BLaER1 treated with 17β-estradiol and CSF1 and Interleukin-3, amounts not matched to agents 10 nM and 100 nM (cell line): ENCODE results near the gene ANKHD1.
"Not testable (repeated sequence)": the region's sequence is repeated elsewhere in the genome, so short reads cannot be mapped to it uniquely, and the experiment has no call there.

Experiments used
- H3K27ac ChIP-seq, 11 experiments: shearing (Covaris generic); formaldehyde crosslinking; 2 replicates each; pipeline ENCODE4 v1.8.1; 2022
- H3K27me3 ChIP-seq, 11 experiments: shearing (Covaris generic); formaldehyde crosslinking; 2 replicates each; pipeline ENCODE4 v1.8.1; 2022
- H3K36me3 ChIP-seq, 11 experiments: shearing (Covaris generic); formaldehyde crosslinking; 2 replicates each; pipeline ENCODE4 v1.8.1; 2022
- H3K4me1 ChIP-seq, 10 experiments: shearing (Covaris generic); formaldehyde crosslinking; 2 replicates each; pipeline ENCODE4 v1.8.1; 2022
- H3K4me2 ChIP-seq, 11 experiments: shearing (Covaris generic); formaldehyde crosslinking; 2 replicates each; pipeline ENCODE4 v1.8.1; 2022
- H3K4me3 ChIP-seq, 10 experiments: shearing (Covaris generic); formaldehyde crosslinking; 2 replicates each; pipeline ENCODE4 v1.8.1; 2022
- H3K9ac ChIP-seq, 11 experiments: shearing (Covaris generic); formaldehyde crosslinking; 2 replicates each; pipeline ENCODE4 v1.8.1; 2022
- H3K9me3 ChIP-seq, 11 experiments: shearing (Covaris generic); formaldehyde crosslinking; replicated peaks in 1 of 11; 2 replicates each; pipeline ENCODE4 v1.8.1; 2022
- H4K20me1 ChIP-seq, 11 experiments: shearing (Covaris generic); formaldehyde crosslinking; 2 replicates each; pipeline ENCODE4 v1.8.1; 2022
- Cebpa-rat ChIP-seq, 11 experiments: shearing (Covaris generic); IDR thresholded peaks; 2 replicates each; pipeline ENCODE4 v1.8.1; 2022

The ANKHD1 gene

DNA sequence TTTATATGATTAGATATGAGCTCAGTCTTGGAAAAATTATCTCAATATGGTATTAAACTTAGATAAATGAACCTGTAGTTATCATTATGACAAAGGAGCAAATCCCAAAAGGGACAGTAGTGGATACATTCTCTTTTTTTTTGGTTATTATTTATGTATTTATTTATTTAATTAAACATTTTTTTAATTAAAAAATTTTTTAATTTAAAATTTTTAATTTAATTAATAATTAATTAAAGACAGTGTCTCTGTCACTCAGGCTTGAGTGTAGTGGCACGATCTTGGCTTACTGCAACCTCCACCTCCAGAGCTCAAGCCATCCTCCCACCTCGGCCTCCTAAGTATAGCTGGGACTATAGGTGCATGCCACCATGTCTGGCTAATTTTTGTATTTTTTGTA is 15.6 kb downstream of the ANKHD1 start:
- Histone ChIP-seq H3K36me3 (peaks cover 15 to 94% (median 75%) of the 10 kb centered on the region in 11 experiments), H3K9me3 (peaks cover 0 to 52% (median 37%) of the 10 kb centered on the region in 11 experiments; a peak in 19 of 22 replicates), H4K20me1 (peaks cover 39 to 98% (median 91%) of the 10 kb centered on the region in 11 experiments; a peak in 21 of 22 replicates), H3K4me2 (no peak overlapping the region), H3K27ac (no peak overlapping the region), H3K9ac (no peak overlapping the region), H3K27me3 (no peaks in the 10 kb centered on the region), H3K4me3 (no peak overlapping the region), H3K4me1 (peaks cover 0 to 27% (median 0%) of the 10 kb centered on the region in 10 experiments; a peak in 4 of 20 replicates)
- no peak for TF ChIP-seq Cebpa-rat (IDR thresholded peaks at IDR 0.05)

DNA sequence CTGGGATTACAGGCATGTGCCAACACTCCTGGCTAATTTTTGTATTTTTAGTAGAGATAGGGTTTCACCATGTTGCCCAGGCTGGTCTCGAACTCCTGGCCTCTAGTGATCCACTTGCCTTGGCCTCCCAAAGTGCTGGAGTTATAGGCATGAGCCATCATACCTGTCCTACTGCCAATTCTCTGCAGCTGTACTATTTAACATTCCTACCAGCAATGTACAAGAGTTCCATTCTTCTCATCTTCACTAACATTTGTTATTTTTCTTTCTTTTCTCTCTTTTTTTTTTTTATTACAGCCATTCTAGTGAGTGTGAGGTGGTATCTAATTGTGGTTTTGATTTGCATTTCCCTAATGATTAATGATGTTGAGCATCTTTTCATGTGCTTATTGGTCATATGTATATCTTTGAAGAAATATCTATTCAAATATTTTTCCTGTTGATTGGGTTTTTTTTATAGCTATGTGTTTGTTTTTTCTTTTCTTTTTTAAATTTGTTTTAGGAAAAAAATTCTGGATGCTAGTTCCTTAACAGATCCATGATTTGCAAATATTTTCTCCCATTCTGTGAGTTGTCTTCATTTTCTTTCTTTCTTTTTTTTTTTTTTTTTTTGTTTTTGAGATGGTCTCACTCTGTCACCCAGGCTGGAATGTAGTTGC is 17.4 kb downstream of the ANKHD1 start:
- no peak for TF ChIP-seq Cebpa-rat (IDR thresholded peaks at IDR 0.05)
- Histone ChIP-seq H3K27me3 (no peaks in the 10 kb centered on the region), H4K20me1 (peaks cover 47 to 98% (median 91%) of the 10 kb centered on the region in 11 experiments; a peak in 21 of 22 replicates), H3K9ac (no peak overlapping the region), H3K4me3 (no peak overlapping the region), H3K4me1 (peaks cover 0 to 23% (median 0%) of the 10 kb centered on the region in 10 experiments; a peak in 4 of 20 replicates), H3K4me2 (no peak overlapping the region), H3K9me3 (peaks cover 0 to 69% (median 48%) of the 10 kb centered on the region in 11 experiments; a peak in 19 of 22 replicates), H3K27ac (no peak overlapping the region), H3K36me3 (peaks cover 22 to 95% (median 82%) of the 10 kb centered on the region in 11 experiments)

DNA sequence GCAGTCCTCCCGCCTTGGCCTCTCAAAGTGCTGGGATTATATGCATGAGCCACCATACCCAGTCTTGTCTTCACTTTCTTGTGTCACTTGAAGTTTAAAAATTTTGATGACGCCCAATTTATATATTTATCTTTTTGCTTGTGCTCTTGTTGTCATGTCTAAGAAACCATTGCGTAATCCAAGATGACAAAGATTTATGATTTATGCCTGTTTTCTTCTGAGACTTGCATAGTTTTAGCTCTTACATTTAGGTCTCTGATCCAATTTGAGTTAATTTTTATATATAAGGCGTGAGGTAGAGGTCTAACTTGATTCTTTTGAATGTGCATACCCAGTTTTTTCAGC is 18.6 kb downstream of the ANKHD1 start:
- Histone ChIP-seq H3K27ac (no peak overlapping the region), H3K9ac (no peak overlapping the region), H3K27me3 (no peaks in the 10 kb centered on the region), H3K4me3 (no peak overlapping the region), H3K36me3 (peaks cover 31 to 95% (median 83%) of the 10 kb centered on the region in 11 experiments), H3K9me3 (peaks cover 0 to 73% (median 58%) of the 10 kb centered on the region in 11 experiments; a peak in 19 of 22 replicates), H4K20me1 (peaks cover 42 to 98% (median 86%) of the 10 kb centered on the region in 11 experiments; a peak in 21 of 22 replicates), H3K4me2 (peak overlapping the region in 1 of 11 experiments; percentile 9; a peak in 1 of 22 replicates), H3K4me1 (peaks cover 0 to 16% (median 0%) of the 10 kb centered on the region in 10 experiments; a peak in 3 of 20 replicates)
- peak in 5 of 11 experiments; percentile 13 to 79 (median 59); a peak in 7 of 22 replicates for TF ChIP-seq Cebpa-rat (IDR thresholded peaks at IDR 0.05)

DNA sequence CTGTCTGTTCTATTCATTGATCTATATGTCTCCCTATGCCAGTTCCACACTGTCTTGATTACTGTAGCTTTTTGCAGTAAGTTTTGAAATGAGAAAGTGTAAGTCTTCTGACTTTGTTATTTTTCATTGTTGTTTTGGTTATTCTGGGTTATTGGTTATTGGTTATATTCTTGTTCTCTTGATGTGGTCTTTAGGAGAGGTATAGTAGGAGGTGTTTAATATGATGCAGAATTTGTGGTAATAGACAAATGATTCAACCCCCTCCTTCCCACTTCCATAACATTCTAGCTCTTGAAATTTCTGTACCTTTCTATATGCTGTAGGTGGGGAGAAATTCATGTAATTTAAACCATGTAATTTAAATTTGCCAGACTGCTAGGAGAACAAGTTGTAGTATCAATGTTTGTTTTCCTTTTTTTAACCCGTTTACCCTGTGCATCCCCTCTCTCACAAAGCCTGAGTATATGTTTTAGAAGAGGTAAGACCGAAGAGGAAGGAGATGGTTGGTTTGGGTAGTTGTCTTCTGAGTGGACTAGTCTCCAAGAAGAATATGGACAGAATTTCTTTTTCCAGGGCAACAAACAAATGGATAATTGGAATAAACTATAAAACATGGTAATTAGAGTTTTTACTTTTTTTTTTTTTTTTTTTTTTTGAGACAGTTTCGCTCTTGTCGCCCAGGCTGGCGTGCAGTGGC is 19.2 kb downstream of the ANKHD1 start:
- no peak overlapping the region for H3K4me3 ChIP-seq
- peaks cover 42 to 98% (median 87%) of the 10 kb centered on the region in 11 experiments; a peak in 21 of 22 replicates for H4K20me1 ChIP-seq
- no peak overlapping the region for H3K9ac ChIP-seq
- H3K27ac ChIP-seq: no peak overlapping the region
- H3K9me3 ChIP-seq: peaks cover 0 to 75% (median 64%) of the 10 kb centered on the region in 11 experiments; a peak in 19 of 22 replicates
- no peaks in the 10 kb centered on the region for H3K27me3 ChIP-seq
- peaks cover 37 to 97% (median 83%) of the 10 kb centered on the region in 11 experiments for H3K36me3 ChIP-seq
- TF ChIP-seq Cebpa-rat (IDR thresholded peaks at IDR 0.05): no peak
- peaks cover 0 to 16% (median 0%) of the 10 kb centered on the region in 10 experiments; a peak in 3 of 20 replicates for H3K4me1 ChIP-seq
- H3K4me2 ChIP-seq: no peak overlapping the region

DNA sequence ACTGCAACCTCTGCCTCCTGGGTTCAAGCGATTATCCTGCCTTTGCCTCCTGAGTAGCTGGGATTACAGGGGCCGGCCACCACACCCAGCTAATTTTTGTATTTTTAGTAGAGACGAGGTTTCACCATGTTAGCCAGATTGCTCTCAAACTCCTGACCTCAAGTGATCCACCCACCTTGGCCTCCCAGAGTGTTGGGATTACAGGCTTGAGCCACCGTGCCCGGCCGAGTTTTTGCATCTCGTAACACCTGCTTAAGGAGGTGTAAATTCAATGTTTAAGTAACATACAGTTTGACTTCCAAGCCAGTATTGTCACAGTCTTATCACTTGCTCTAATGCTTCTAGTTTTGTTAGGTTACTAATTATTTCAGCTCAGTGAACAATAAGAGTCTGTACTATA is 19.7 kb downstream of the ANKHD1 start:
- not testable (repeated sequence) for H3K9ac ChIP-seq, H3K4me2 ChIP-seq, H3K27me3 ChIP-seq, H3K4me3 ChIP-seq, H3K27ac ChIP-seq
- Histone ChIP-seq H3K4me1 (peaks cover 0 to 16% (median 0%) of the 10 kb centered on the region in 10 experiments; a peak in 3 of 20 replicates), H4K20me1 (peaks cover 42 to 97% (median 81%) of the 10 kb centered on the region in 11 experiments; a peak in 21 of 22 replicates), H3K9me3 (peaks cover 0 to 81% (median 70%) of the 10 kb centered on the region in 11 experiments; a peak in 20 of 22 replicates), H3K36me3 (peaks cover 38 to 97% (median 84%) of the 10 kb centered on the region in 11 experiments)

DNA sequence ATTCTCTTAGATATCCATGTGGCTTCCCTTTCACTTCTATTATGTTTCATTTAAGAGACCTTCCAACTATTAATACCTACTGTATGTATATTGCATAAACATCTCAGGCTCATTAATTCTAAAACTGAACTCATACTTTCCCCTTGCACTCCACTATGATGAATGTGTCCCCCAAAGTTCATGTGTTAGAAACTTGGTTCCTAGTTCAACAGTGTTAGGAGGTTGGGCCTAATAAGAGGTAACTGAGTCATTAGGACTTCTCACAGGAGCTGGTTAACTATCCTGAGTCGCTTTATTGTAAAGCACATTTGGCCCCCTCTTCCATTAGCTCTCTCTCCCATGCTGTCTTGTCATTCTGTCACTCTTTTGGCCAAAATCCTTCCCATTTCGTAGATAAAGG is 22.0 kb downstream of the ANKHD1 start:
- H4K20me1 ChIP-seq: peaks cover 31 to 81% (median 64%) of the 10 kb centered on the region in 11 experiments; a peak in 21 of 22 replicates
- peaks cover 28 to 78% (median 70%) of the 10 kb centered on the region in 11 experiments for H3K36me3 ChIP-seq
- H3K9ac ChIP-seq: no peak overlapping the region
- H3K27ac ChIP-seq: no peak overlapping the region
- H3K27me3 ChIP-seq: no peaks in the 10 kb centered on the region
- TF ChIP-seq Cebpa-rat (IDR thresholded peaks at IDR 0.05): no peak
- no peak overlapping the region for H3K4me2 ChIP-seq
- H3K4me1 ChIP-seq: peaks cover 0 to 16% (median 0%) of the 10 kb centered on the region in 10 experiments; a peak in 3 of 20 replicates
- H3K9me3 ChIP-seq: peaks cover 0 to 85% (median 72%) of the 10 kb centered on the region in 11 experiments; a peak in 20 of 22 replicates
- no peak overlapping the region for H3K4me3 ChIP-seq

DNA sequence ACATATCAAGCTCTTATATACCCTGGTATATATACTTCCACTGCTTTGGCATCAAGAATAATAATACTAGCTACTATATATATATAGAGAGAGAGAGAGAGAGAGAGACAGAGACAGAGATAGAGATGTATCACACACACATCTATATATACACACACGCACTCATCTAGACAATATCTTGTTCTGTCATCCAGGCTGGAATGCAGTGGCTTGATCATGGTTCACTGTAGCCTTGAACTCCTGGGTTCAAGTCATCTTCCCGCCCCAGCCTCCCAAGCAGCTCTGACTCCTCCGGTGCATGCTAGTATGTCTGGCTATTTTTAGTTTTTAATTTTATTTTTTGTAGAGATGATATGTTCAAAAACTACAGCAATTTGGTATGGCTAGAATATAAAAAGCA is 22.5 kb downstream of the ANKHD1 start:
- H4K20me1 ChIP-seq: peaks cover 32 to 81% (median 64%) of the 10 kb centered on the region in 11 experiments; a peak in 20 of 22 replicates
- no peak overlapping the region for H3K4me2 ChIP-seq
- no peak overlapping the region for H3K4me3 ChIP-seq
- peaks cover 27 to 78% (median 65%) of the 10 kb centered on the region in 11 experiments for H3K36me3 ChIP-seq
- H3K27me3 ChIP-seq: no peaks in the 10 kb centered on the region
- H3K9me3 ChIP-seq: peaks cover 0 to 82% (median 72%) of the 10 kb centered on the region in 11 experiments; a peak in 20 of 22 replicates
- TF ChIP-seq Cebpa-rat (IDR thresholded peaks at IDR 0.05): no peak
- no peak overlapping the region for H3K27ac ChIP-seq
- H3K4me1 ChIP-seq: peaks cover 0 to 11% (median 0%) of the 10 kb centered on the region in 10 experiments; a peak in 3 of 20 replicates
- no peak overlapping the region for H3K9ac ChIP-seq

DNA sequence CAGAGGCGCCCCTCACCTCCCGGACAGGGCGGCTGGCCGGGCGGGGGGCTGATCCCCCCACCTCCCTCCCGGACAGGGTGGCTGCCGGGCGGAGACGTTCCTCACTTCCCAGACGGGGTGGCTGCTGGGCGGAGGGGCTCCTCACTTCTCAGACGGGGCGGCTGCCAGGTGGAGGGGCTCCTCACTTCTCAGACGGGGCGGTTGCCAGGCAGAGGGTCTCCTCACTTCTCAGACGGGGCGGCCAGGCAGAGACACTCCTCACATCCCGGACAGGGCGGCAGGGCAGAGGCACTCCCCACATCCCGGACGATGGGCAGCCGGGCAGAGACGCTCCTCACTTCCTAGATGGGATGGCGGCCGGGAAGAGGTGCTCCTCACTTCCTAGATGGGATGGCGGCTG is 26.1 kb downstream of the ANKHD1 start:
- peaks cover 29 to 73% (median 51%) of the 10 kb centered on the region in 11 experiments; a peak in 21 of 22 replicates for H3K36me3 ChIP-seq
- H3K27me3 ChIP-seq, H3K9ac ChIP-seq, H3K4me1 ChIP-seq, H3K4me3 ChIP-seq, H3K27ac ChIP-seq, H3K4me2 ChIP-seq: not testable (repeated sequence)
- peaks cover 34 to 83% (median 67%) of the 10 kb centered on the region in 11 experiments for H4K20me1 ChIP-seq
- H3K9me3 ChIP-seq: peaks cover 0 to 50% (median 45%) of the 10 kb centered on the region in 11 experiments; a peak in 20 of 22 replicates

DNA sequence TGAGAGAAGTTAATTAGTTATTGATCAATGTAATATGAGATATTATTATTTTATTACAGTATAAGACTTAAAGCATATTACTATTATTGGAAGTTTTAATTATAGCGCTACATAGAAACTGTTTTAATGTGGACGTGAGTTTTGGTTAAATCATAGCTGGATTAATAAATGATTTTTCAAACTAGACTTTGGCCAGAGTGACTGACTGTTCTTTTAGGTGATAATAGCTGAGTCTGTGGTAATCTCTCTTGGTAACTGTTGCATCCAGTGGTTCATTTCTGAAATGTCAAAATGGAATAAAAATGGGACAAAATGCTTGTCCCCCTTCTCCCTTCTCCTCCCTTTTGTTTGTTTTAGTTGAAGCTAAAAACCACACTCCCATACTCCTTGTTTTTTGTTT is 28.1 kb downstream of the ANKHD1 start:
- Histone ChIP-seq H3K27ac (no peak overlapping the region), H3K4me3 (no peak overlapping the region), H3K9me3 (peaks cover 0 to 33% (median 27%) of the 10 kb centered on the region in 11 experiments; a peak in 20 of 22 replicates), H3K4me2 (no peak overlapping the region), H3K4me1 (no peaks in the 10 kb centered on the region), H4K20me1 (peaks cover 41 to 82% (median 67%) of the 10 kb centered on the region in 11 experiments), H3K9ac (no peak overlapping the region), H3K27me3 (no peaks in the 10 kb centered on the region), H3K36me3 (peaks cover 19 to 54% (median 31%) of the 10 kb centered on the region in 11 experiments; a peak in 21 of 22 replicates)
- no peak for TF ChIP-seq Cebpa-rat (IDR thresholded peaks at IDR 0.05)
